PC-3 (cell line): ENCODE results near the gene CD40. TPM values are rescaled to one million over a fixed set of nuclear protein-coding genes. Genes with fewer than 3 reads are reported as not detected.

ENCODE experiments used
- ATAC-seq: fragments of 200-7000 bp; cut with Tn5 transposase; 2 replicates; pipeline ENCODE4 v1.9.1; 2020; ENCODE audit warnings: mild to moderate bottlenecking, moderate library complexity
- BruUV-seq: library from RNA; stranded (reverse); fragments of 400-500 nt; replicated peaks from 2 replicates; lab custom pipeline; 2021; lab: Mats Ljungman, UMichigan
- CTCF ChIA-PET: fragments of 300-600 bp; sonication (Branson Sonifier 250); formaldehyde crosslinking; loops from one replicate; lab custom pipeline; 2022; ENCODE audit warnings: antibody characterized with exemption; lab: Charles Lee
- POLR2A ChIA-PET: fragments of 300-600 bp; sonication (Branson Sonifier 250); formaldehyde crosslinking; loops from one replicate; lab custom pipeline; 2022; ENCODE audit warnings: antibody characterized with exemption; ENCODE audit not compliant: unreplicated experiment; lab: Charles Lee
- DNase-seq: peaks from one replicate; pipeline ENCODE4 v3.0.0-alpha.2; 2015
- H2AFZ ChIP-seq: fragments of 300-600 bp; sonication (generic); 2 replicates; pipeline ENCODE4 v1.6.0; 2016; ENCODE audit warnings: antibody characterized with exemption, low read length
- H3F3A ChIP-seq: fragments of 300-600 bp; sonication (generic); one replicate; pipeline ENCODE4 v1.6.0; 2017; ENCODE audit warnings: antibody characterized with exemption, low read length, control low read depth, mild to moderate bottlenecking; ENCODE audit not compliant: unreplicated experiment
- H3K27ac ChIP-seq: fragments of 300-600 bp; sonication (generic); 2 replicates; pipeline ENCODE4 v1.5.1; 2016; ENCODE audit warnings: mild to moderate bottlenecking, low read length
- H3K27me3 ChIP-seq: fragments of 300-600 bp; sonication (generic); 2 replicates; pipeline ENCODE4 v1.6.1; 2016; ENCODE audit warnings: low read length, mixed read lengths
- H3K36me3 ChIP-seq: fragments of 300-600 bp; sonication (generic); 2 replicates; pipeline ENCODE4 v1.6.1; 2016; ENCODE audit warnings: low read depth, mixed run types, low read length, mixed read lengths
- H3K4me1 ChIP-seq: fragments of 300-600 bp; sonication (generic); 2 replicates; pipeline ENCODE4 v1.5.1; 2016; ENCODE audit warnings: low read length; ENCODE audit not compliant: insufficient read depth
- H3K4me2 ChIP-seq: fragments of 300-600 bp; sonication (generic); 2 replicates; pipeline ENCODE4 v1.6.0; 2016; ENCODE audit warnings: low read length
- H3K4me3 ChIP-seq: fragments of 300-600 bp; sonication (generic); 2 replicates; pipeline ENCODE4 v1.5.1; 2016; ENCODE audit warnings: mild to moderate bottlenecking, low read length, mixed read lengths
- H3K79me2 ChIP-seq: fragments of 300-600 bp; sonication (generic); 2 replicates; pipeline ENCODE4 v1.6.1; 2017; ENCODE audit warnings: low read length, mixed read lengths
- H3K9ac ChIP-seq: fragments of 300-600 bp; sonication (generic); 2 replicates; pipeline ENCODE4 v1.6.0; 2016; ENCODE audit warnings: mild to moderate bottlenecking, low read length
- H3K9me2 ChIP-seq: fragments of 300-600 bp; sonication (generic); replicated peaks from 2 replicates; pipeline ENCODE4 v1.6.1; 2016; ENCODE audit warnings: mixed run types, low read length, mixed read lengths
- H3K9me3 ChIP-seq: fragments of 300-600 bp; sonication (generic); 2 replicates; pipeline ENCODE4 v1.6.1; 2016; ENCODE audit warnings: low read length, mixed read lengths
- H4K20me1 ChIP-seq: fragments of 300-600 bp; sonication (generic); 2 replicates; pipeline ENCODE4 v1.6.1; 2016; ENCODE audit warnings: low read length, mixed read lengths
- EZH2 ChIP-seq: fragments of 300-600 bp; sonication (generic); IDR thresholded peaks from one replicate; pipeline ENCODE4 v1.6.1; 2017; ENCODE audit warnings: antibody characterized with exemption, mild to moderate bottlenecking, low read length; ENCODE audit not compliant: unreplicated experiment
- EZH2phosphoT487 ChIP-seq: fragments of 300-600 bp; sonication (generic); IDR thresholded peaks from 2 replicates; pipeline ENCODE4 v1.6.1; 2018; ENCODE audit warnings: mild to moderate bottlenecking, antibody characterized with exemption, low read length, borderline replicate concordance
- intact Hi-C: fragments of 100-400 bp; cut with micrococcal nuclease; formaldehyde crosslinking; loops from 2 replicates; pipeline ENCODE4 v1.9.0; 2023
- total RNA-seq: library from RNA; depleted of rRNA; stranded (reverse); fragments of >200 nt; gene quantifications from 2 replicates; pipeline ENCODE4 v1.2.3, GENCODE V29; 2014
- TF ChIP-seq, protein P1 (sequence below): fragments of 300-600 bp; sonication (generic); conservative IDR thresholded peaks from 2 replicates; pipeline ENCODE4 v1.5.1; 2017; ENCODE audit warnings: antibody characterized with exemption, low read depth, mild to moderate bottlenecking, low read length

CD40 gene
- total RNA-seq, 1 experiment from 2014 or later, result 4.6 TPM

DNA sequence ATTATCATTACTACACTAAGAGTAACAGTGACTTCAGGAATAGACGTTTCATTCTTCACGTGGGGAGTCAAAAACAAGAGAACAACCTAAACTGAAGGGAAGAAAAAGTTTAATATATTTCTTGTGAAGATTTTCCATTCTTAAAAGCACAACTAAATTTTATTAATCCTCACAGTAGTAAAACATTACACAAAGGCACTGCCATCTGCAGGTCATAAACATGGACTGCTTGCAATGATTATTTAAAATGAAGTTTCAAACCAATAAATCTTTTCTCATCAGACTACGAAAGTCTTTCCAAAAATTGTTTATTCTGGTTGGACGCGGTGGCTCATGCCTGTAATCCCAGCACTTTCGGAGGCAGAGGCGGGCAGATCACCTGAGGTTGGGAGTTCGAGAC is 31.0 kb upstream of the CD40 start:
- H3K9me2 ChIP-seq, result no peaks in the 10 kb centered on the region
- BruUV-seq, result no TSS peak
- CTCF ChIA-PET, result interaction anchor here (0.6 kb wide), 1 partner anchor 18 kb away, joined by 4 read pairs; no protein-coding TSS in a partner anchor

DNA sequence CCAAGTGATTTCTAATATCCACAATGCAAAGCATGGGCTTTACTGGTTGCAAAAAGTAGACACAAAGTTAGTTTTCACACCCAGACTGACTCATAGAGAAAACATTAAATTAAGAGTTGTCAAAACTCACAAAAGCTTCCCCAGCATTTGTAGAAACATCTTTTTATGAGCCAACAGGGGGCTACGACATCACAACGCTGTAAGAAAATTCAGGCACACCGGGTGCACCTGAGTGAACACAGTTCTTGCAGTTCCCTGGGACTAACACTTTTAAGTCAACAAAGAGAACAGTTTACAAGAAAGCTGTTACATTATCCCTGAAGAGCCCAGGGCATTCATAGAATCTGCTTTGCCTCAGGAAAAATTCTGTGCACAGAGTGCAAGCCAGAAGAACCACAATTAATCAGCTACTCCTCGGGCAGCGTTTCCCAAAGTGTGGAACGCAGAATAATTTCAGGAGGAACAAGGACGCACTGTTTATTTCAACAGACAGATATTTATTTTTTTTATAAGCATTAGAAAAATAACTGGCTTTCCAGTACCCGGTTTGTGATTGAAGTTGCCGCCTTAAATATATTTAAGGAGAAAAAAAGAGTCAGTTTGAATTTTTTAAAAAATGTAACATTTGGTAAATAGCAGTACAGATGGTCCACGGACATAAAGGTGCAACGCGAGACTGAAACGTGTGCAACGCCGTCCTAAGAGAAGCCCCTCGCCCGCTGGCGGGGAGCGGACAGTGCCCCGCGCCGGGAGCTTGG is 29.5 kb upstream of the CD40 start:
- H3F3A ChIP-seq, result no peaks in the 10 kb centered on the region

More for the DNA sequence above, 31.0 kb upstream of the CD40 start:
- POLR2A ChIA-PET, result no interaction called here
- intact Hi-C loops, result loop anchor here (1.0 to 2.0 kb wide), 2 partner anchors 64 to 72 kb away; no protein-coding TSS in a partner anchor
- DNase-seq (peak; percentile 41), ATAC-seq (no peak)
- Histone ChIP-seq H3K4me3 (peak overlapping the region; percentile 44; the same call in 1 of the 2 replicates), H3K36me3 (no peaks in the 10 kb centered on the region), H3K27me3 (no peaks in the 10 kb centered on the region), H3K27ac (no peak overlapping the region), H3F3A (no peaks in the 10 kb centered on the region), H3K4me2 (peak overlapping the region; percentile 80), H3K9ac (no peak overlapping the region), H3K4me1 (peaks cover 38% of the 10 kb centered on the region), H2AFZ (no peak overlapping the region), H3K9me3 (no peaks in the 10 kb centered on the region), H4K20me1 (peaks cover 70% of the 10 kb centered on the region), H3K79me2 (peaks cover 73% of the 10 kb centered on the region)
- TF ChIP-seq EZH2phosphoT487 (no peak), EZH2 (no peak)
- TF ChIP-seq, protein P1, sequence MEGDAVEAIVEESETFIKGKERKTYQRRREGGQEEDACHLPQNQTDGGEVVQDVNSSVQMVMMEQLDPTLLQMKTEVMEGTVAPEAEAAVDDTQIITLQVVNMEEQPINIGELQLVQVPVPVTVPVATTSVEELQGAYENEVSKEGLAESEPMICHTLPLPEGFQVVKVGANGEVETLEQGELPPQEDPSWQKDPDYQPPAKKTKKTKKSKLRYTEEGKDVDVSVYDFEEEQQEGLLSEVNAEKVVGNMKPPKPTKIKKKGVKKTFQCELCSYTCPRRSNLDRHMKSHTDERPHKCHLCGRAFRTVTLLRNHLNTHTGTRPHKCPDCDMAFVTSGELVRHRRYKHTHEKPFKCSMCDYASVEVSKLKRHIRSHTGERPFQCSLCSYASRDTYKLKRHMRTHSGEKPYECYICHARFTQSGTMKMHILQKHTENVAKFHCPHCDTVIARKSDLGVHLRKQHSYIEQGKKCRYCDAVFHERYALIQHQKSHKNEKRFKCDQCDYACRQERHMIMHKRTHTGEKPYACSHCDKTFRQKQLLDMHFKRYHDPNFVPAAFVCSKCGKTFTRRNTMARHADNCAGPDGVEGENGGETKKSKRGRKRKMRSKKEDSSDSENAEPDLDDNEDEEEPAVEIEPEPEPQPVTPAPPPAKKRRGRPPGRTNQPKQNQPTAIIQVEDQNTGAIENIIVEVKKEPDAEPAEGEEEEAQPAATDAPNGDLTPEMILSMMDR, result peak; percentile 67

More for the DNA sequence above, 29.5 kb upstream of the CD40 start:
- Histone ChIP-seq H2AFZ (no peak overlapping the region), H3K9me3 (no peaks in the 10 kb centered on the region), H3K27ac (peak overlapping the region; percentile 77), H3K9me2 (no peaks in the 10 kb centered on the region), H3K79me2 (peaks cover 59% of the 10 kb centered on the region), H3K4me3 (peak overlapping the region; percentile 76), H3K27me3 (no peaks in the 10 kb centered on the region), H3K4me2 (peak overlapping the region; percentile 80), H4K20me1 (peaks cover 56% of the 10 kb centered on the region), H3K36me3 (no peaks in the 10 kb centered on the region), H3K4me1 (peaks cover 38% of the 10 kb centered on the region), H3K9ac (peak overlapping the region; percentile 96)
- CTCF ChIA-PET, result interaction anchor here (0.8 kb wide), 1 partner anchor 66 kb away, joined by 3 read pairs; no protein-coding TSS in a partner anchor
- TF ChIP-seq, protein P1, result 0 out of 2 replicates have a peak, but pooled peaks have one; percentile 16
- no peak for TF ChIP-seq EZH2phosphoT487
- DNase-seq (peak; percentile 68), ATAC-seq (peak; percentile 33)
- intact Hi-C loops, result loop anchor here (1.0 kb wide), 1 partner anchor 116 kb away; the partner anchor contains the start of gene ZNF335
- BruUV-seq, result TSS peak; percentile 35
- POLR2A ChIA-PET, result interaction anchor here (0.6 kb wide), 1 partner anchor 336 kb away, joined by 3 read pairs; no protein-coding TSS in a partner anchor
